ENCODE data around the gene DUSP10.

The DUSP10 gene

GRCh38 chr1:221712198-221712684, 29.6 kb downstream of the DUSP10 start:
- Mint-ChIP-seq H3K36me3 (ENCODE audit: low read depth) (peaks cover 8% of the 10 kb centered on the region), H3K27ac (no peak overlapping the region), H3K4me1 (peaks cover 40% of the 10 kb centered on the region), H3K27me3 (ENCODE audit: low read depth, poor library complexity) (peaks cover 3% of the 10 kb centered on the region), H3K4me3 (no peak overlapping the region), H3K9me3 (peaks cover 5% of the 10 kb centered on the region)
- TF ChIP-seq CTCF (IDR thresholded peaks at IDR 0.05): no peak
- DNase-seq: no peak

- Mint-ChIP-seq H3K27ac (no peak overlapping the region), H3K36me3 (ENCODE audit: low read depth) (peaks cover 8% of the 10 kb centered on the region), H3K4me1 (peaks cover 34% of the 10 kb centered on the region), H3K4me3 (no peak overlapping the region), H3K27me3 (ENCODE audit: low read depth, poor library complexity) (peaks cover 3% of the 10 kb centered on the region), H3K9me3 (peaks cover 5% of the 10 kb centered on the region)
- no peak for DNase-seq
- no peak for TF ChIP-seq CTCF (IDR thresholded peaks at IDR 0.05)
Measured at GRCh38 chr1:221711656-221712055, 30.2 kb downstream of the DUSP10 start.

GRCh38 chr1:221711063-221711577, 30.8 kb downstream of the DUSP10 start:
- no peak overlapping the region for H3K27ac Mint-ChIP-seq
- no peak overlapping the region for H3K4me3 Mint-ChIP-seq
- peaks cover 8% of the 10 kb centered on the region for H3K36me3 Mint-ChIP-seq (ENCODE audit: low read depth)

GRCh38 chr1:221709854-221710253, 32.0 kb downstream of the DUSP10 start:
- Mint-ChIP-seq H3K27me3 (ENCODE audit: low read depth, poor library complexity) (peaks cover 3% of the 10 kb centered on the region), H3K36me3 (ENCODE audit: low read depth) (peaks cover 17% of the 10 kb centered on the region), H3K27ac (no peak overlapping the region), H3K4me3 (no peak overlapping the region), H3K9me3 (peaks cover 5% of the 10 kb centered on the region), H3K4me1 (peaks cover 16% of the 10 kb centered on the region)
- DNase-seq: no peak
- TF ChIP-seq CTCF (IDR thresholded peaks at IDR 0.05): no peak

More at GRCh38 chr1:221711063-221711577, 30.8 kb downstream of the DUSP10 start:
- no peak for TF ChIP-seq CTCF (IDR thresholded peaks at IDR 0.05)
- Mint-ChIP-seq H3K4me1 (peaks cover 29% of the 10 kb centered on the region), H3K27me3 (ENCODE audit: low read depth, poor library complexity) (peaks cover 3% of the 10 kb centered on the region), H3K9me3 (peaks cover 5% of the 10 kb centered on the region)
- DNase-seq: no peak

- Mint-ChIP-seq H3K4me1 (peaks cover 8% of the 10 kb centered on the region), H3K9me3 (peaks cover 1% of the 10 kb centered on the region), H3K4me3 (no peak overlapping the region), H3K27me3 (ENCODE audit: low read depth, poor library complexity) (peaks cover 3% of the 10 kb centered on the region), H3K36me3 (ENCODE audit: low read depth) (peaks cover 10% of the 10 kb centered on the region), H3K27ac (no peak overlapping the region)
- TF ChIP-seq CTCF (IDR thresholded peaks at IDR 0.05): no peak
- no peak for DNase-seq
Measured at GRCh38 chr1:221708987-221709386, 32.9 kb downstream of the DUSP10 start.

- Mint-ChIP-seq H3K9me3 (no peaks in the 10 kb centered on the region), H3K4me3 (no peak overlapping the region), H3K27me3 (ENCODE audit: low read depth, poor library complexity) (peaks cover 3% of the 10 kb centered on the region), H3K4me1 (peaks cover 8% of the 10 kb centered on the region), H3K36me3 (ENCODE audit: low read depth) (peaks cover 9% of the 10 kb centered on the region), H3K27ac (no peak overlapping the region)
- no peak for DNase-seq
- no peak for TF ChIP-seq CTCF (IDR thresholded peaks at IDR 0.05)
Measured at GRCh38 chr1:221708076-221708571, 33.8 kb downstream of the DUSP10 start.
